Measurements from ENCODE around the gene SLC39A13. TPM values are rescaled to one million over a fixed set of nuclear protein-coding genes. Genes with fewer than 3 reads are reported as not detected.

SLC39A13 gene
- total RNA-seq, 2 experiments from 2014 or later = 36.6 to 39.2 TPM

DNA sequence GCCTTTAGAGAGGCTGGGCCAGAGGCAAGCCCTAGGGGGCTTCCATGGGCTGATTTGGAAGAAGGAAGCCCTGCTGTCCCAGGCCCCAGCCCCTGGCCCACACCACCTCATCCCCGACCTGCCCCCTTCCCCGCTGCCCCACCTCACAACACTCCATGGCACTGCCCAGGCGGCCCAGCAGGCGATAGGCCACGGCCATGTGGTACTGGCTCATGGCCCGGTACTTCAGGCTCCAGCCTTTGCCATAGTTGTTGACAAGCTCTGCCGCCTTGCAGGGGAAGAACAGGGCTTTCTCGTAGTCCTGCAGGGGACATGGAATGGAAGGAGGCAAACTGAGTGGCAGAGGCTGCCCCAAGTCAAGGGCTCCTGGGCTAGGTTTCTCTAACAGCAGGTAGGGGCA, 34.1 kb downstream of the SLC39A13 start:
- intact Hi-C loops (cut with DNase I, micrococcal nuclease) = no loop called here
- ATAC-seq (ENCODE audit: poor library complexity) (no peak), DNase-seq (no peak)
- Histone ChIP-seq H3K36me3 (ENCODE audit: insufficient read depth, low read length) (no peaks in the 10 kb centered on the region), H3K9me3 (ENCODE audit: control insufficient read depth in 1 of 2, insufficient read depth in 1 of 2, low read length in 2 of 2) (peaks cover 0 to 5% of the 10 kb centered on the region in 2 experiments), H3K27ac (ENCODE audit: low read depth in 1 of 2, low read length in 2 of 2) (no peak overlapping the region), H3K4me1 (ENCODE audit: insufficient read depth, low read length) (peaks cover 3% of the 10 kb centered on the region), H3K4me3 (ENCODE audit: low read length) (no peak overlapping the region), H3K27me3 (ENCODE audit: control insufficient read depth in 1 of 2, insufficient read depth in 2 of 2, low read length in 2 of 2) (no peaks in the 10 kb centered on the region)
- H3K9me3 Mint-ChIP-seq = no peaks in the 10 kb centered on the region
- TF ChIP-seq, protein P1, sequence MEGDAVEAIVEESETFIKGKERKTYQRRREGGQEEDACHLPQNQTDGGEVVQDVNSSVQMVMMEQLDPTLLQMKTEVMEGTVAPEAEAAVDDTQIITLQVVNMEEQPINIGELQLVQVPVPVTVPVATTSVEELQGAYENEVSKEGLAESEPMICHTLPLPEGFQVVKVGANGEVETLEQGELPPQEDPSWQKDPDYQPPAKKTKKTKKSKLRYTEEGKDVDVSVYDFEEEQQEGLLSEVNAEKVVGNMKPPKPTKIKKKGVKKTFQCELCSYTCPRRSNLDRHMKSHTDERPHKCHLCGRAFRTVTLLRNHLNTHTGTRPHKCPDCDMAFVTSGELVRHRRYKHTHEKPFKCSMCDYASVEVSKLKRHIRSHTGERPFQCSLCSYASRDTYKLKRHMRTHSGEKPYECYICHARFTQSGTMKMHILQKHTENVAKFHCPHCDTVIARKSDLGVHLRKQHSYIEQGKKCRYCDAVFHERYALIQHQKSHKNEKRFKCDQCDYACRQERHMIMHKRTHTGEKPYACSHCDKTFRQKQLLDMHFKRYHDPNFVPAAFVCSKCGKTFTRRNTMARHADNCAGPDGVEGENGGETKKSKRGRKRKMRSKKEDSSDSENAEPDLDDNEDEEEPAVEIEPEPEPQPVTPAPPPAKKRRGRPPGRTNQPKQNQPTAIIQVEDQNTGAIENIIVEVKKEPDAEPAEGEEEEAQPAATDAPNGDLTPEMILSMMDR (IDR thresholded peaks at IDR 0.05) = no peak
- no peaks in the 10 kb centered on the region for H3K27me3 Mint-ChIP-seq
- H3K27ac Mint-ChIP-seq = no peak overlapping the region
- no peak overlapping the region for H3K4me3 Mint-ChIP-seq
- H3K36me3 Mint-ChIP-seq (ENCODE audit: low read depth) = no peaks in the 10 kb centered on the region
- ChIA-PET POLR2A (no interaction called here), CTCF (interaction anchor here (1.1 kb wide), 1 partner anchor 68 kb away, joined by 3 read pairs; no protein-coding TSS in a partner anchor)
- H3K4me1 Mint-ChIP-seq (ENCODE audit: low read depth) = no peaks in the 10 kb centered on the region

GRCh38 chr11:47443028-47443700, 34.8 kb downstream of the SLC39A13 start:
- Histone ChIP-seq H3K36me3 (ENCODE audit: insufficient read depth, low read length) (no peaks in the 10 kb centered on the region), H3K4me1 (ENCODE audit: insufficient read depth, low read length) (peaks cover 3% of the 10 kb centered on the region), H3K4me3 (ENCODE audit: low read length) (no peak overlapping the region), H3K9me3 (ENCODE audit: control insufficient read depth in 1 of 2, insufficient read depth in 1 of 2, low read length in 2 of 2) (no peaks in the 10 kb centered on the region), H3K27me3 (ENCODE audit: control insufficient read depth in 1 of 2, insufficient read depth in 2 of 2, low read length in 2 of 2) (no peaks in the 10 kb centered on the region), H3K27ac (ENCODE audit: low read depth in 1 of 2, low read length in 2 of 2) (no peak overlapping the region)
- peak overlapping the region; percentile 55 for H3K27ac Mint-ChIP-seq
- H3K9me3 Mint-ChIP-seq = no peaks in the 10 kb centered on the region
- ChIA-PET POLR2A (no interaction called here), CTCF (interaction anchor here (1.1 kb wide), 1 partner anchor 69 kb away, joined by 3 read pairs; no protein-coding TSS in a partner anchor)
- DNase-seq (no peak), ATAC-seq (ENCODE audit: poor library complexity) (peak; percentile 61)
- H3K36me3 Mint-ChIP-seq (ENCODE audit: low read depth) = no peaks in the 10 kb centered on the region
- H3K4me1 Mint-ChIP-seq (ENCODE audit: low read depth) = no peaks in the 10 kb centered on the region
- intact Hi-C loops (cut with DNase I, micrococcal nuclease) = no loop called here
- H3K27me3 Mint-ChIP-seq = no peaks in the 10 kb centered on the region
- H3K4me3 Mint-ChIP-seq = no peak overlapping the region
- TF ChIP-seq, protein P1 (IDR thresholded peaks at IDR 0.05) = no peak

DNA sequence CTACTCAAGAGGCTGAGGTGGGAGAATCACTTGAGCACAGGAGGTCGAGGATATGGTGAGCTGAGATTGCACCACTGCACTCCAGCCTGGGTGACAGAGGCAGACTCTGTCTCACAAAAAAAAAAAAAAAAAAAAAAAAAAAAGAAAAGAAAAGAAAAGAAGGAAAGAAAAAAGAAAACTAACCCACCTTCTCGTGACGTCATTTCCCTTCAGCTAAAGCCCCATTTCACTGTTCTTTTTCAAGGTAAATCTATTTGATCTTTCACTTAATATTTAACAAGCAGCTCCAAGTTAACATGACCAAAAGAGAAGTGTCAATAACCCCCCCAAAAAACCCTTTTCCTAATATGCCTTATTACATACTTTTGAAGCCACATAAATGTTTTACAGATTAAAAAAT, 35.4 kb downstream of the SLC39A13 start:
- DNase-seq = no peak
- no peaks in the 10 kb centered on the region for H3K27me3 Mint-ChIP-seq
- intact Hi-C loops (cut with DNase I, micrococcal nuclease) = no loop called here
- ATAC-seq (ENCODE audit: poor library complexity) = no peak
- no peaks in the 10 kb centered on the region for H3K27me3 ChIP-seq (ENCODE audit: control insufficient read depth in 1 of 2, insufficient read depth in 2 of 2, low read length in 2 of 2)
- no peaks in the 10 kb centered on the region for H3K9me3 Mint-ChIP-seq
- peaks cover 3% of the 10 kb centered on the region for H3K4me1 ChIP-seq (ENCODE audit: insufficient read depth, low read length)
- no peak overlapping the region for H3K27ac ChIP-seq (ENCODE audit: low read depth in 1 of 2, low read length in 2 of 2)
- H3K4me3 ChIP-seq (ENCODE audit: low read length) = no peak overlapping the region
- H3K9me3 ChIP-seq (ENCODE audit: control insufficient read depth in 1 of 2, insufficient read depth in 1 of 2, low read length in 2 of 2) = no peaks in the 10 kb centered on the region
- TF ChIP-seq, protein P1 (IDR thresholded peaks at IDR 0.05) = no peak
- H3K36me3 ChIP-seq (ENCODE audit: insufficient read depth, low read length) = no peaks in the 10 kb centered on the region
- no peaks in the 10 kb centered on the region for H3K36me3 Mint-ChIP-seq (ENCODE audit: low read depth)
- ChIA-PET CTCF (interaction anchor here (1.1 kb wide), 1 partner anchor 32 kb away, joined by 3 read pairs; no protein-coding TSS in a partner anchor), POLR2A (no interaction called here)
- no peak overlapping the region for H3K27ac Mint-ChIP-seq
- H3K4me1 Mint-ChIP-seq (ENCODE audit: low read depth) = no peaks in the 10 kb centered on the region
- no peak overlapping the region for H3K4me3 Mint-ChIP-seq

Measured in CD4-positive, alpha-beta T cell (primary cell).